AG09309 (cell line): ENCODE measurements around the gene PTPRE.

ENCODE experiments used
- DNase-seq: peaks from one replicate; pipeline ENCODE4 v3.0.0-alpha.2; 2010; ENCODE audit warnings: low read depth
- H3K4me3 ChIP-seq: 2 replicates; pipeline ENCODE4 v1.5.1; 2011; ENCODE audit warnings: mild to moderate bottlenecking, low read depth, low read length, moderate library complexity; ENCODE audit not compliant: control insufficient read depth
- TF ChIP-seq, protein P1 (sequence below): IDR thresholded peaks from 2 replicates; pipeline ENCODE4 v1.5.1; 2011; ENCODE audit warnings: mild to moderate bottlenecking, low read depth, low read length, inconsistent platforms; ENCODE audit not compliant: insufficient read depth, control insufficient read depth; ENCODE audit errors: missing control alignments

The PTPRE gene

DNA sequence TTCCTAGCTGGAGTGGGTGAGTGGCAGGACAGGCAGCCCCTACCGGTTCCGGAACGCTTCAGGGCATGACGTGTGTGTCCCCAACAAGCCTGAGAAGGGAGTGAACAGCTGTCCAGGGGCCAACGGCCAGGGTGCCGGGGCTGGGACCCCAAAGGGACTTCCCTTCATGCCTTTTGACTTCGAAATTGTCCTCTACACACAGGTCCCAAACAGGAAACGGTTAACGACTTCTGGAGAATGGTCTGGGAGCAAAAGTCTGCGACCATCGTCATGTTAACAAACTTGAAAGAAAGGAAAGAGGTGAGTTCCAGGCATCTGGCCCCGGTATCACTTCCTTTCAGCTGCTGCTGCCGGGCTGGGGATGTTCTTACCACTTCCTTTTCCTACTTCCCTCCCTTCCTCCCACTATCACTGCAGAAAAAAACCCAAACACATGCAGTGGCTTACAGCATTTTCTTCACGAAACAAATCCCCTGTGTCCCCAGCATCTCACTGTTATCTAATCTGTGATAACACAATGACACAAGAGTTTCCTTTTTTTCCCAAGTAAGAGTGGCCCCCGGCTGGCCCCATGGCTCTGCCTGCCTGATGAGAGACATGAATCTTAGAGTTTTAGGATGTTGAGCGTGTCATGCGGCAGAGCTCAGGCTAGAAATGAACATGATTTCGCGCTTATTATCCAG is 156.1 kb downstream of the PTPRE start:
- TF ChIP-seq, protein P1, sequence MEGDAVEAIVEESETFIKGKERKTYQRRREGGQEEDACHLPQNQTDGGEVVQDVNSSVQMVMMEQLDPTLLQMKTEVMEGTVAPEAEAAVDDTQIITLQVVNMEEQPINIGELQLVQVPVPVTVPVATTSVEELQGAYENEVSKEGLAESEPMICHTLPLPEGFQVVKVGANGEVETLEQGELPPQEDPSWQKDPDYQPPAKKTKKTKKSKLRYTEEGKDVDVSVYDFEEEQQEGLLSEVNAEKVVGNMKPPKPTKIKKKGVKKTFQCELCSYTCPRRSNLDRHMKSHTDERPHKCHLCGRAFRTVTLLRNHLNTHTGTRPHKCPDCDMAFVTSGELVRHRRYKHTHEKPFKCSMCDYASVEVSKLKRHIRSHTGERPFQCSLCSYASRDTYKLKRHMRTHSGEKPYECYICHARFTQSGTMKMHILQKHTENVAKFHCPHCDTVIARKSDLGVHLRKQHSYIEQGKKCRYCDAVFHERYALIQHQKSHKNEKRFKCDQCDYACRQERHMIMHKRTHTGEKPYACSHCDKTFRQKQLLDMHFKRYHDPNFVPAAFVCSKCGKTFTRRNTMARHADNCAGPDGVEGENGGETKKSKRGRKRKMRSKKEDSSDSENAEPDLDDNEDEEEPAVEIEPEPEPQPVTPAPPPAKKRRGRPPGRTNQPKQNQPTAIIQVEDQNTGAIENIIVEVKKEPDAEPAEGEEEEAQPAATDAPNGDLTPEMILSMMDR, result no peak
- no peak for DNase-seq
- H3K4me3 ChIP-seq, result no peak overlapping the region

DNA sequence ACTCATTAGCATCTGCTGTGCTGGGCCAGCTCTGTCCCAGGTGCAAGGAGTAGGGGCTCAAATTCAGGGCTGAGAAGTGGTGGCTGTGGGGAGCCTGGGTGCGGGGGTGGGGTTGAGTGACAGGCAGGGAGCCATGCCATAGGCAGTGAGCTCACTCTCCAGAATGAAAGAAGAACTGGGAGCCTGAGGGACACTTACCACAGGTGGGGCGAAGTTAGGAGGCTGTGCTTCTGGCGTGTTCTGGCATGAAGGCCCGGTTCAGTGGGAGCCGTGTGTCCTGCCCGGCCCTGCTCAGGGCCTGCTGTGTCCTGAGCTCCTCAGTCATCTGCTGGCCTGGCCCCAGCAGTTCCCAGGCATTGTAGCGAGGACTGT is 156.8 kb downstream of the PTPRE start:
- TF ChIP-seq, protein P1, result no peak
- no peak overlapping the region for H3K4me3 ChIP-seq
- DNase-seq, result no peak

DNA sequence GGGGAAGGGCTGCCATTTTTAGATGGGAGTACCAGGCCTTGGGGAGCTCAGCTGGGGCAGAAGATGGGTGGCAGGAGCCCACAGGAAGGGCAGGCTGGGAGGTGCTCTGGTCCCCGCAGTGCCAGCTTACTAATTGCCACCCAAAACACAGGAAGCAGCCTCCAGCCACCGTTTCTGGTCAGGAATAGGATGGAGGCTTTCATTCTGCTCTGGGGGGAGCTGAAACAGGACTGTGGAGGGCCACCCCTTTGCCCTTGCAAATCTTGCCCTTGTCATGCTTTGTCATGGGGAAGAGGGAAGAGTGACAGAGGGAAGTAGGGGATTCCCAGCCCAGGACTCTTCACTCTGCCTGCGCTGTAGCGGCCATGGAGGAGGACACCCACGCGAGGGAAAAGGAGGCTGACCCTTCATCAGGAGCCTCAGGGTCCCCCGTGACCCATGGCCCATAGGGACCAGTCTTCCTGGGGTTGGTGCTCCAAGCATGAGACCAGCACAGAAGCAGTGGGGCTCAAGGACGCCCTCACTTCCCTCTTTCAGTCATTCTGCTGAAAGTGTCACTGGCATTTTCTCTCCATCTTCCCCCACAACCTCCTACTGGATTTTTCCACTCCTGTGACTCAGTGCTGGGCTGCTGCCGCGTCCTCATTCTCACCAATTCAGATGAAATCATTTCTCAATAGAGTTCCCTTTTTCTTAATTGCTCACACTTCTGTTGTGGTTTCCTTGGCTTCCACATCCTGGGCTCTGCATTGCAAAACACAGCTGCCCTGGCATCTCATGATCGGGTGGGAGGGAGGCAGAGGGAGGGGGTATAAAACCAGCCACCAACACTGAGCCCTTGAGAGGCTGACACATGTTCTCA is 157.4 kb downstream of the PTPRE start:
- DNase-seq, result peak; percentile 64
- TF ChIP-seq, protein P1, result no peak
- H3K4me3 ChIP-seq, result no peak overlapping the region

DNA sequence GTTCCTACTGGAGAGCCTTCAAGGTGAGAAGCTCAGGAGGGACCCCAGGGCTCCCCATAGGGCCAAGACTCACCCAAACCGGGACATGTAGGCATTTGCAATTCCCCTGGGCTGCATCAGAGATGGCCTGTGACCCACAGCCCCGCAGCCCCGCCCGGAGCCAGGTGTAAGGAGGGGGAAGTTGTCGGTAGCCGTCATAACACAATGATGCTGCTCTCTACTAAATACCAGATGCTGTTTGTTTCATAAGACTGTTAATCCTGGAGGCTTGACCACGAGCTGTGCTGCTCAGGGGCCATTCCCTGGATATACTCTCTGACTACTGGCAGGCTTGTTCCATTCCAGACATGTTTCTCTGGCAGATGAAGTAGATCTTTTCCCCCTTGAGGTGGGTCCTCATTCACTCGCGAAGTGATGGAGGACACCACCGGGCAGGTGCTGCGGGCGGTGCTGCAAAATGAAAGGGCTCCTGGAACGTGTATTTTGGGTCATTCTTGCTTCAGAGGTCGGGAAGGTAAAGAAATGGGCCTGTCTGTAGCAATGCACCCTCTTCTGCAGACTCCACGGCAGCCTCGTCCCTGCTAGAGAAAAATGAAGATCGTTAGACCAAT is 158.2 kb downstream of the PTPRE start:
- H3K4me3 ChIP-seq, result no peak overlapping the region
- TF ChIP-seq, protein P1, result no peak
- DNase-seq, result peak; percentile 20

DNA sequence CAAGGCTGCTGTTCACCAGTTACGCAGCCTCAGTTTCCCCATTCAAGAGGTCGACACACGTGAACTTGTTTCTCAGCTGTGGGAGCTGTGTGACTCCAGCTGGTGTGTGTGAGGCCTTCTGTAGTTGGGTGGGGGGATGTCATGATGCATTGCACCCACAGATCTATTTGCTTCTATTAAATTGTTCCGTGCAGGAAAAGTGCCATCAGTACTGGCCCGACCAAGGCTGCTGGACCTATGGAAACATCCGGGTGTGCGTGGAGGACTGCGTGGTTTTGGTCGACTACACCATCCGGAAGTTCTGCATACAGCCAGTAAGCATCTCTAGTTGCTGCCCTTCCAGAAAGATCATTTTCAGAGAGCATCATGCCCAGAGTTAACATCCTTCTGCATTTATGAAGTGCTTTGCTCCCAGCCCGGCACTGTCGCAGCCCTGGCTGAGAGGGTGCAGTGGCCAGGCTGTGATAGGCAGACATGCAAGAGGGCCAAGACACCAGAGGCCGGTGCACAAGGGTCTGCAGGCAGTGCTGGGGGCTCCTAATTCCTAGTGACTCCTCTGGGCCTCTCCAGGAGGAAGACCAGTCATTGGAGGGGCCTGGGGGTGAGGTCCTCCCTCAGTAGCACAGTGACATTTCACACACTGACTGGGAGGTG is 159.1 kb downstream of the PTPRE start:
- DNase-seq, result no peak
- no peak overlapping the region for H3K4me3 ChIP-seq
- TF ChIP-seq, protein P1, result no peak

DNA sequence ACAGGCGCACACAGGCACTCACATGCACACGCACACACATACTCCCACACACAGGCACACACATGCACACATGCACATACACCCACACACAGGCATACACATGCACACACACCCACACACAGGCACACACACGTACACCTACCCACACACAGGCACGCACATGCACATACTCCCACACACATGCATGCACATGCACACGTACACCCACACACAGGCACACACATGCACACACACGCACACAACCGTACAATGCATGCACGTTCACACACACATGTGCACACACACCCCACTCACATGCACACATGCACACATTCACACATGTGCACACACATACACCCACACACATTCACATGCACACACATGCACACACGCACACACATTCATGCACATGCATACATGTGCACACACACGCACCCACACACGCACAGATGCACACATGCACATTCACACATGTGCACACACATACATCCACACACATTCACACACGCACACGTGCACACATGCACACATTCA is 160.0 kb downstream of the PTPRE start:
- H3K4me3 ChIP-seq, result no peak overlapping the region
- DNase-seq, result no peak
- TF ChIP-seq, protein P1, result no peak
